Measurements from ENCODE around the gene RAB14. TPM values are rescaled to one million over a fixed set of nuclear protein-coding genes. Genes with fewer than 3 reads are reported as not detected.

Gene RAB14
- total and polyA plus RNA-seq, 4 donors: 26.3 to 108 (median 55.9) TPM

DNA sequence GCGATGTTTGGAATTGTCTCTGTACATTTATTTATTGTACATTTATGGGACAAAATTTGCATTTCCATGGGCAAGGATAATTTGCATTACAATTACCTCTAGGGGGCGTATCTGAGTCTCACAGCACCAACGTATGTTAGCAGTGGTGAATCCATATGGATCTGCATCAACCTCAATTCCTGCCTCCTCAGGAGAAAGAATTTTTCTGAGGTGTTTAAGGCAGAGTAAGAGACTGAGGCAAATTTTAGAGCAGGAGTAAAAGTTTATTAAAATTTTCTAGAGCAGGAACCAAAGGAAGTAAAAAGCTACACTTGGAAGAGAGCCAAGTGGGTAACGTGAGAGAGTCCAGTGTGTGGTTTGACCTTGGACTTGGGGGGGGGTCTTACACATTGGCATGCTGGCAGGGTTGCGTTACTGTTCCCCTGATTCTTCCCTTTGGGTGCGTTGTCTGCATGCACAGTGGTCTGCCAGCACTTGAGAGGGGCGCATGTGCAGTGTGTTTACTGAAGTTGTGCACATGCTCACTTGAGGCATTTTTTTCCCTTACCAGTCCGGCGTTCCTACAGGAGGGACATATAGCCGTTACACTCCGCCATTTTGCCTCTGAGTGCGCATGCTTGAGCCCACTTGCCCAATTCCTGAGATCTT is 21.0 kb upstream of the RAB14 start:
- ATAC-seq (ENCODE audit: insufficient read depth, low FRiP score): no peak
- H3K4me1 ChIP-seq (ENCODE audit: control insufficient read depth in 5 of 5, insufficient read depth in 5 of 5, low read length in 5 of 5): peaks cover 0 to 3% (median 0%) of the 10 kb centered on the region in 5 donors

DNA sequence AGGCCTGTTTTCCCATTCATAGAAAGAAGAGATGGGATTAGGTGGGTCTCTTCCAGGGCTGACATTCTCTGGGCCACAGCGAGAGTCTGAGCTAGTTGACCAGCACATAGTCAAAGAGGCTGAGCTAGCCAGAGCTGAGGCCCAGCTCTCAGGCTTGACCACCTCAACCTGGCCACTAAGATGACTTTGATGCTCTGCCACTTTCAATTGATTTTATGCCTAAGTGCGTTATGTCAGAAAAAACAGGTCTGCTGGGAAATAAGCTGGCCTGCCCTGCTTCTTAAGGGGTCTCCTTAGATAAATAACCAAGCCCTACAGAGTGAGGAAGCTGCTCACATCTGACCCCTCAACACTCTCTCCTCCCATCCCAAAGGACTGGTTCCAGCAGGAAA is 20.0 kb upstream of the RAB14 start:
- H3K4me1 ChIP-seq (ENCODE audit: control insufficient read depth in 5 of 5, insufficient read depth in 5 of 5, low read length in 5 of 5): peaks cover 0 to 3% (median 0%) of the 10 kb centered on the region in 5 donors
- no peaks in the 10 kb centered on the region for H3K36me3 ChIP-seq (ENCODE audit: control insufficient read depth in 4 of 4, insufficient read depth in 4 of 4, low read length in 4 of 4)
- H3K9ac ChIP-seq (ENCODE audit: insufficient read depth in 1 of 2, low read length in 2 of 2): no peak overlapping the region
- DNase-seq: no peak
- H3K27ac ChIP-seq (ENCODE audit: low read depth in 1 of 2, low read length in 1 of 2): no peak overlapping the region
- H3K27me3 ChIP-seq (ENCODE audit: control insufficient read depth in 3 of 3, insufficient read depth in 3 of 3, low read length in 2 of 3): no peaks in the 10 kb centered on the region
- no peaks in the 10 kb centered on the region for H3K9me3 ChIP-seq (ENCODE audit: control insufficient read depth in 4 of 4, insufficient read depth in 3 of 4, low read length in 3 of 4)
- ATAC-seq (ENCODE audit: insufficient read depth, low FRiP score): no peak
- TF ChIP-seq, protein P1, sequence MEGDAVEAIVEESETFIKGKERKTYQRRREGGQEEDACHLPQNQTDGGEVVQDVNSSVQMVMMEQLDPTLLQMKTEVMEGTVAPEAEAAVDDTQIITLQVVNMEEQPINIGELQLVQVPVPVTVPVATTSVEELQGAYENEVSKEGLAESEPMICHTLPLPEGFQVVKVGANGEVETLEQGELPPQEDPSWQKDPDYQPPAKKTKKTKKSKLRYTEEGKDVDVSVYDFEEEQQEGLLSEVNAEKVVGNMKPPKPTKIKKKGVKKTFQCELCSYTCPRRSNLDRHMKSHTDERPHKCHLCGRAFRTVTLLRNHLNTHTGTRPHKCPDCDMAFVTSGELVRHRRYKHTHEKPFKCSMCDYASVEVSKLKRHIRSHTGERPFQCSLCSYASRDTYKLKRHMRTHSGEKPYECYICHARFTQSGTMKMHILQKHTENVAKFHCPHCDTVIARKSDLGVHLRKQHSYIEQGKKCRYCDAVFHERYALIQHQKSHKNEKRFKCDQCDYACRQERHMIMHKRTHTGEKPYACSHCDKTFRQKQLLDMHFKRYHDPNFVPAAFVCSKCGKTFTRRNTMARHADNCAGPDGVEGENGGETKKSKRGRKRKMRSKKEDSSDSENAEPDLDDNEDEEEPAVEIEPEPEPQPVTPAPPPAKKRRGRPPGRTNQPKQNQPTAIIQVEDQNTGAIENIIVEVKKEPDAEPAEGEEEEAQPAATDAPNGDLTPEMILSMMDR (IDR thresholded peaks at IDR 0.05; ENCODE audit: control extremely low read depth, extremely low read depth): no peak
- 98 to 99% methylated on average over 2 of the region's 2 CpGs for WGBS, 2 donors
- no peak overlapping the region for H3K4me3 ChIP-seq

More for the DNA sequence above, 21.0 kb upstream of the RAB14 start:
- WGBS, 2 donors: 58 to 61% methylated on average over 12 of the region's 12 CpGs
- no peaks in the 10 kb centered on the region for H3K9me3 ChIP-seq (ENCODE audit: control insufficient read depth in 4 of 4, insufficient read depth in 3 of 4, low read length in 3 of 4)
- no peak overlapping the region for H3K27ac ChIP-seq (ENCODE audit: low read depth in 1 of 2, low read length in 1 of 2)
- peak in 2 of 3 donors; percentile 29 to 38 for DNase-seq
- H3K36me3 ChIP-seq (ENCODE audit: control insufficient read depth in 4 of 4, insufficient read depth in 4 of 4, low read length in 4 of 4): no peaks in the 10 kb centered on the region
- no peak overlapping the region for H3K4me3 ChIP-seq
- TF ChIP-seq, protein P1 (IDR thresholded peaks at IDR 0.05; ENCODE audit: control extremely low read depth, extremely low read depth): peak; percentile 33
- H3K9ac ChIP-seq (ENCODE audit: insufficient read depth in 1 of 2, low read length in 2 of 2): no peak overlapping the region
- H3K27me3 ChIP-seq (ENCODE audit: control insufficient read depth in 3 of 3, insufficient read depth in 3 of 3, low read length in 2 of 3): no peaks in the 10 kb centered on the region

- Histone ChIP-seq H3K36me3 (ENCODE audit: control insufficient read depth in 4 of 4, insufficient read depth in 4 of 4, low read length in 4 of 4) (no peaks in the 10 kb centered on the region), H3K27me3 (ENCODE audit: control insufficient read depth in 3 of 3, insufficient read depth in 3 of 3, low read length in 2 of 3) (no peaks in the 10 kb centered on the region), H3K27ac (ENCODE audit: low read depth in 1 of 2, low read length in 1 of 2) (no peak overlapping the region), H3K4me1 (ENCODE audit: control insufficient read depth in 5 of 5, insufficient read depth in 5 of 5, low read length in 5 of 5) (peaks cover 0 to 3% (median 0%) of the 10 kb centered on the region in 5 donors), H3K9me3 (ENCODE audit: control insufficient read depth in 4 of 4, insufficient read depth in 3 of 4, low read length in 3 of 4) (no peaks in the 10 kb centered on the region), H3K9ac (ENCODE audit: insufficient read depth in 1 of 2, low read length in 2 of 2) (no peak overlapping the region), H3K4me3 (no peak overlapping the region)
- WGBS, 2 donors: 47 to 77% methylated on average over 13 of the region's 13 CpGs
- TF ChIP-seq, protein P1 (IDR thresholded peaks at IDR 0.05; ENCODE audit: control extremely low read depth, extremely low read depth): no peak
- DNase-seq (peak in 2 of 3 donors; percentile 22 to 29), ATAC-seq (ENCODE audit: insufficient read depth, low FRiP score) (no peak)
Observed at GRCh38 chr9:121220996-121221663, 19.5 kb upstream of the RAB14 start.
